ENCODE results near the gene TRIM46. TPM values are rescaled to one million over a fixed set of nuclear protein-coding genes. Genes with fewer than 3 reads are reported as not detected.
A peak's percentile ranks its signal among the peaks of the same experiment; 100 is the strongest.

The TRIM46 gene
- total and polyA plus RNA-seq, 9 of the 15 experiments (the other 6 are each of a cell fraction or from before 2014, with no cell fraction given), result 0.05 to 0.60 (median 0.16) TPM; not detected in 3

DNA sequence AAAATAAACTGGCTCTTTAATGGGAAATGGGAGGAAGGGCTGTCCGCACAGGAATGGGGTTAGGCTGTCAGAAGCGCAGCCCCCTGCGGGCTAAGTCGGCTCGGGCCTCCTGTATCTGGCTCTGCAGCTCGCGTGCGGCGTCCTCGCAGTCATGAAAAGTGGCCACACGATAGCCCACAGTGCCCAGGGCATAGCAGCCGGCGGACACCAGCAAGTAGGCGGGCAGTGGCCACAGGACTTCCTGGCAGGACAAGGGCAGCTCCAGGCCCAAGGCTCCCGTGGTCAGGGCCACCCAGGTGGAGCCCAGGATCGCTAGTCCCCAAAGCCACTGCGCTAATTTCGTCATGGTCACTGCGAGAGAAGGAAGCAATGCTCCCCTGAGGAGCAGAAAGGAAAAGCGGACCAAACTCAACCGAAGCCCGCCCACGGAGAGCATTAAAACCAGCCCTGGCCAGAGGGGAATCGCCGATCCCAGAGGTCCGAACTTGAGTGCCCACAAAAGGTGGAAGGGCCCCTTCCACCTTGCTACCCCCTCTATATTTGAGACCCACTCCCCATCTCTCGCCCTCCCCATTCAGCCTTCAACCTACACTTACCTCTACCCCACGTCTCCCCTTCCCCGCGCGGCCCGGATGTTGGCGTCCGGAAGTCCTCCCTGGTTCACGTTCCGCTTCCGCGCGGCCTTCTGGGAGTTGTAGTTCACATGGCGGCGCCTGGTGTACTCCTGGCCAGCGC lies 33.6 kb upstream of the TRIM46 start, which contains the start of gene DPM3 (continued):
- TF ChIP-seq CC2D1A (IDR thresholded peaks at IDR 0.05), result peak; percentile 54; the same call in 1 of the 2 replicates
- TF ChIP-seq NR2C1 (IDR thresholded peaks at IDR 0.05), result peak; percentile 88
- peak; percentile 93 for TF ChIP-seq NR2C1 (tag; IDR thresholded peaks at IDR 0.05)
- TF ChIP-seq U2AF2 (optimal IDR thresholded peaks at IDR 0.05; ENCODE audit: low read depth, low read length), result no peak
- TF ChIP-seq HEY1 (CRISPR knock-in tag; IDR thresholded peaks at IDR 0.05; ENCODE audit: borderline replicate concordance), result no peak
- peak; percentile 77 for TF ChIP-seq MGA (IDR thresholded peaks at IDR 0.05)
- peak; percentile 41; the same call in 1 of the 2 replicates for TF ChIP-seq TAF7 (tag; IDR thresholded peaks at IDR 0.05)
- peak; percentile 65; the same call in 1 of the 2 replicates for TF ChIP-seq POLR2AphosphoS5 (IDR thresholded peaks at IDR 0.05; ENCODE audit: control insufficient read depth, insufficient read depth, low read depth, low read length)
- TF ChIP-seq NCOA1 (IDR thresholded peaks at IDR 0.05; ENCODE audit: low read depth), result peak; percentile 94
- TF ChIP-seq THRAP3 (IDR thresholded peaks at IDR 0.05; ENCODE audit: borderline replicate concordance), result peak; percentile 66; the same call in 1 of the 2 replicates
- TF ChIP-seq ZNF717 (CRISPR knock-in tag; IDR thresholded peaks at IDR 0.05), result no peak
- no peak for TF ChIP-seq ZBTB49 (CRISPR knock-in tag; IDR thresholded peaks at IDR 0.05; ENCODE audit: borderline replicate concordance)
- no peak for TF ChIP-seq MYNN (IDR thresholded peaks at IDR 0.05)
- no peak for TF ChIP-seq MYNN (CRISPR knock-in tag; IDR thresholded peaks at IDR 0.05)
- peak; percentile 67; the same call in 1 of the 2 replicates for TF ChIP-seq ZBTB7A (IDR thresholded peaks at IDR 0.05; ENCODE audit: borderline replicate concordance, control insufficient read depth, low read depth, low read length)
